Kidney capillary endothelial cell (primary cell): ENCODE results near the gene LINC00237.

Experiments
- DNase-seq: peaks from one replicate; pipeline ENCODE4 v3.0.0-alpha.2; 2018; ENCODE audit warnings: low spot score

LINC00237 gene

GRCh38 chr20:21047981-21048380 lies 58.2 kb downstream of the LINC00237 start:
- DNase-seq: no peak

DNA sequence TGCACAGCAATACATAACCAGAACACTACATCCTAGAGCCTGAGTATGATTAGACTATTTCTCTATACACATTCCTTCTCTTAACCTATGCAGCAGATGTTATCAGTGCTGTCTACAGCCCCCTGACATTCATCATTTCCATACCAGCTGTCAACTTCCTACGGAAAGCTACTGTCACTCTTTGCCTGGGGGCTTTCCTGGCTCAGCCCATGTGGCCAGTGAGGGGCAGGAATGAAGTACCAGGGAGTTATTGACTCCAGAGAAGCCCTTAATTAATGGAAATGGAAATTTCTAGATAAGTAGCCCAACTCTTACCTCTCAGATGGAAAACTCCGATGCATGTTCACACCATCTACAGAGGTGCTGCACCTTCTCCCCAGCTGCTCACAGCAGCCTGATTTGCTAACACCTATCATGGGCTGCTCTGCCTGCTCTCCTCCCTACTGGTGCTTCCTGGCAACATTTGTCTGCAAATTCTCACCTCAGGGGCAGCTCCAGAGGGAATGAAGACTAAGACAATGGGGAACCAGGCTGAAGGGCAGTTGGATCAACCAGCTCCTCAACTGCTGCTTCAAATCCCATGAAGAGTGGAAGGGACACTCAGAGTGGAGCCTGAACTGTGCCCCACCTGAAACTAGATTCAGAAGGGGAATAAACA lies 59.6 kb downstream of the LINC00237 start:
- no peak for DNase-seq
